B cell (primary cell): ENCODE results near the gene CIC. TPM values are rescaled to one million over a fixed set of nuclear protein-coding genes. Genes with fewer than 3 reads are reported as not detected.
A peak's percentile ranks its signal among the peaks of the same experiment; 100 is the strongest.
"Not testable (repeated sequence)": the region's sequence is repeated elsewhere in the genome, so short reads cannot be mapped to it uniquely, and the experiment has no call there.

Experiments
- ATAC-seq: fragments of 200-7000 bp; cut with Tn5 transposase; one replicate; pipeline ENCODE4 v1.10.0; 2021; ENCODE audit warnings: low read depth, mild to moderate bottlenecking, moderate number of reproducible peaks, moderate library complexity
- CTCF ChIA-PET: fragments of 350-600 bp; sonication (Branson Sonifier 250); formaldehyde crosslinking; loops from one replicate; lab custom pipeline; 2021; ENCODE audit warnings: antibody characterized with exemption, inconsistent platforms; lab: Charles Lee
- POLR2A ChIA-PET: fragments of 350-600 bp; sonication (Branson Sonifier 250); formaldehyde crosslinking; loops from one replicate; lab custom pipeline; 2021; ENCODE audit warnings: antibody characterized with exemption; lab: Charles Lee
- DNase-seq: peaks from one replicate; pipeline ENCODE4 v3.0.0; 2013
- H2AFZ ChIP-seq: 2 replicates; pipeline ENCODE4 v1.6.1; 2012; ENCODE audit warnings: mild to moderate bottlenecking, low read depth, low read length; ENCODE audit not compliant: insufficient read depth, poor library complexity, severe bottlenecking
- H3K27ac ChIP-seq, 2 donors: 1 replicate in 1 of 2; 2 replicates in 1 of 2; pipeline ENCODE4 v1.5.1; 2012 to 2013; ENCODE audit warnings: low read length in 2 of 2, mild to moderate bottlenecking in 2 of 2, moderate library complexity in 1 of 2
- H3K27me3 ChIP-seq, 4 experiments: fragments of 200-600 bp in 1 of 4; sonication (generic) in 1 of 4; replicated peaks in 1 of 4; 1 replicate in 2 of 4; 2 replicates in 2 of 4; pipeline versions ENCODE4 v1.6.1 to v1.7.0; 2013 to 2016; ENCODE audit warnings: low read length in 3 of 4, mild to moderate bottlenecking in 2 of 4, mixed read lengths in 1 of 4, moderate library complexity in 1 of 4; ENCODE audit not compliant: insufficient read depth in 4 of 4, control insufficient read depth in 3 of 4; ENCODE audit errors: control extremely low read depth in 1 of 4
- H3K36me3 ChIP-seq, 2 experiments: replicated peaks in 1 of 2; 1 replicate in 1 of 2; 2 replicates in 1 of 2; pipeline versions ENCODE4 v1.6.1 to v1.7.1; 2013; ENCODE audit warnings: low read length in 1 of 2; ENCODE audit not compliant: insufficient read depth in 2 of 2, control insufficient read depth in 1 of 2; ENCODE audit errors: control extremely low read depth in 1 of 2, extremely low read depth in 1 of 2
- H3K4me1 ChIP-seq, 2 donors: fragments of 200-600 bp in 1 of 2; sonication (generic) in 1 of 2; 1 replicate in 1 of 2; 2 replicates in 1 of 2; pipeline versions ENCODE4 v1.5.1 to v1.6.1; 2013 to 2017; ENCODE audit warnings: low read length in 2 of 2; ENCODE audit not compliant: control insufficient read depth in 2 of 2, insufficient read depth in 2 of 2
- H3K4me2 ChIP-seq: replicated peaks from 2 replicates; pipeline ENCODE3; 2012; ENCODE audit warnings: mild to moderate bottlenecking, low read depth, low read length; ENCODE audit not compliant: poor library complexity, severe bottlenecking
- H3K4me3 ChIP-seq, 5 experiments: fragments of 200-600 bp in 1 of 5; sonication (generic) in 1 of 5; 1 replicate in 3 of 5; 2 replicates in 2 of 5; pipeline versions ENCODE4 v1.5.1 to v1.7.0; 2011 to 2016; ENCODE audit warnings: low read length in 4 of 5, mild to moderate bottlenecking in 4 of 5, low read depth in 2 of 5, control low read depth in 1 of 5, moderate library complexity in 1 of 5; ENCODE audit not compliant: insufficient read depth in 1 of 5; ENCODE audit errors: control extremely low read depth in 1 of 5, extremely low read depth in 1 of 5
- H3K79me2 ChIP-seq: fragments of 200-600 bp; sonication (generic); one replicate; pipeline ENCODE4 v1.6.0; 2016; ENCODE audit warnings: low read length; ENCODE audit not compliant: control insufficient read depth, insufficient read depth
- H3K9ac ChIP-seq: fragments of 200-600 bp; sonication (generic); 2 replicates; pipeline ENCODE4 v1.6.1; 2017; ENCODE audit warnings: mild to moderate bottlenecking, low read length, moderate library complexity
- H3K9me3 ChIP-seq, 3 donors: one replicate each; pipeline versions ENCODE4 v1.6.1 to v1.7.1; 2013; ENCODE audit warnings: low read length in 2 of 3; ENCODE audit not compliant: control insufficient read depth in 2 of 3, insufficient read depth in 1 of 3; ENCODE audit errors: control extremely low read depth in 1 of 3
- H4K20me1 ChIP-seq: 2 replicates; pipeline ENCODE4 v1.6.0; 2012; ENCODE audit warnings: mild to moderate bottlenecking, low read length; ENCODE audit not compliant: insufficient read depth, control insufficient read depth, poor library complexity, severe bottlenecking
- H3K27ac Mint-ChIP-seq: one replicate; pipeline ENCODE4 v1.8.0; 2021; ENCODE audit warnings: mixed read lengths
- H3K27me3 Mint-ChIP-seq: one replicate; pipeline ENCODE4 v1.8.0; 2021; ENCODE audit warnings: mixed read lengths
- H3K4me1 Mint-ChIP-seq: one replicate; pipeline ENCODE4 v1.8.0; 2021; ENCODE audit warnings: mixed read lengths
- H3K4me3 Mint-ChIP-seq: one replicate; pipeline ENCODE4 v1.8.0; 2021; ENCODE audit warnings: mixed read lengths
- H3K9me3 Mint-ChIP-seq: one replicate; pipeline ENCODE4 v1.8.0; 2022; ENCODE audit warnings: mixed read lengths; ENCODE audit not compliant: insufficient read depth
- EZH2 ChIP-seq: IDR thresholded peaks from 2 replicates; pipeline ENCODE4 v1.6.1; 2012; ENCODE audit warnings: borderline replicate concordance, low read depth, mild to moderate bottlenecking, moderate library complexity, low read length; ENCODE audit not compliant: insufficient read depth, poor library complexity, severe bottlenecking
- WGBS: methylation state at CpG from one replicate; pipeline ENCODE4 v1.1.5; 2013; ENCODE audit warnings: missing lambda C conversion rate; ENCODE audit not compliant: insufficient coverage; 5-methylcytosine and 5-hydroxymethylcytosine counted together
- intact Hi-C: fragments of 100-400 bp; cut with micrococcal nuclease; formaldehyde crosslinking; loops from one replicate; pipeline ENCODE4 v1.10.0; 2022
- polyA plus RNA-seq: library from polyadenylated mRNA; depleted of rRNA; stranded (reverse); fragments of >200 nt; gene quantifications from 2 replicates; pipeline ENCODE4 v1.2.3, GENCODE V29; 2012
- total RNA-seq, 2 donors: library from RNA; stranded (reverse); fragments of 120-200 nt in 1 of 2; gene quantifications; 1 replicate in 1 of 2; 2 replicates in 1 of 2; pipeline versions ENCODE4 v1.2.3 to v1.2.4, GENCODE V29; 2013 to 2022
- TF ChIP-seq, protein P1 (sequence below): fragments of 200-600 bp; IDR thresholded peaks from one replicate; pipeline ENCODE4 v1.8.0; 2022; ENCODE audit warnings: antibody characterized with exemption, mild to moderate bottlenecking

The CIC gene
- total and polyA plus RNA-seq, 2 donors (not counting 1 experiment from before 2014, with no cell fraction given): 75.7 to 119 TPM

GRCh38 chr19:42261763-42262162 is 7.3 kb upstream of the CIC start:
- WGBS: no CpG with 5 or more reads among the region's 3 CpGs
- ATAC-seq (no peak), DNase-seq (no peak)
- ChIA-PET POLR2A (interaction anchor here (0.7 to 1.5 kb wide), 2 partner anchors 10 to 15 kb away, joined by 3 to 5 read pairs; no protein-coding TSS in a partner anchor), CTCF (no interaction called here)
- Histone ChIP-seq H3K4me3 (no peak overlapping the region), H4K20me1 (no peaks in the 10 kb centered on the region), H2AFZ (no peak overlapping the region), H3K27ac (no peak overlapping the region), H3K36me3 (no peaks in the 10 kb centered on the region), H3K27me3 (no peaks in the 10 kb centered on the region), H3K9ac (no peak overlapping the region), H3K4me2 (no peak overlapping the region), H3K9me3 (no peaks in the 10 kb centered on the region), H3K4me1 (no peaks in the 10 kb centered on the region), H3K79me2 (no peaks in the 10 kb centered on the region)
- Mint-ChIP-seq H3K4me1 (no peaks in the 10 kb centered on the region), H3K9me3 (no peaks in the 10 kb centered on the region), H3K27me3 (peaks cover 9% of the 10 kb centered on the region), H3K27ac (no peak overlapping the region), H3K4me3 (no peak overlapping the region)
- no peak for TF ChIP-seq EZH2
- TF ChIP-seq, protein P1, sequence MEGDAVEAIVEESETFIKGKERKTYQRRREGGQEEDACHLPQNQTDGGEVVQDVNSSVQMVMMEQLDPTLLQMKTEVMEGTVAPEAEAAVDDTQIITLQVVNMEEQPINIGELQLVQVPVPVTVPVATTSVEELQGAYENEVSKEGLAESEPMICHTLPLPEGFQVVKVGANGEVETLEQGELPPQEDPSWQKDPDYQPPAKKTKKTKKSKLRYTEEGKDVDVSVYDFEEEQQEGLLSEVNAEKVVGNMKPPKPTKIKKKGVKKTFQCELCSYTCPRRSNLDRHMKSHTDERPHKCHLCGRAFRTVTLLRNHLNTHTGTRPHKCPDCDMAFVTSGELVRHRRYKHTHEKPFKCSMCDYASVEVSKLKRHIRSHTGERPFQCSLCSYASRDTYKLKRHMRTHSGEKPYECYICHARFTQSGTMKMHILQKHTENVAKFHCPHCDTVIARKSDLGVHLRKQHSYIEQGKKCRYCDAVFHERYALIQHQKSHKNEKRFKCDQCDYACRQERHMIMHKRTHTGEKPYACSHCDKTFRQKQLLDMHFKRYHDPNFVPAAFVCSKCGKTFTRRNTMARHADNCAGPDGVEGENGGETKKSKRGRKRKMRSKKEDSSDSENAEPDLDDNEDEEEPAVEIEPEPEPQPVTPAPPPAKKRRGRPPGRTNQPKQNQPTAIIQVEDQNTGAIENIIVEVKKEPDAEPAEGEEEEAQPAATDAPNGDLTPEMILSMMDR: no peak
- intact Hi-C loops: no loop called here

DNA sequence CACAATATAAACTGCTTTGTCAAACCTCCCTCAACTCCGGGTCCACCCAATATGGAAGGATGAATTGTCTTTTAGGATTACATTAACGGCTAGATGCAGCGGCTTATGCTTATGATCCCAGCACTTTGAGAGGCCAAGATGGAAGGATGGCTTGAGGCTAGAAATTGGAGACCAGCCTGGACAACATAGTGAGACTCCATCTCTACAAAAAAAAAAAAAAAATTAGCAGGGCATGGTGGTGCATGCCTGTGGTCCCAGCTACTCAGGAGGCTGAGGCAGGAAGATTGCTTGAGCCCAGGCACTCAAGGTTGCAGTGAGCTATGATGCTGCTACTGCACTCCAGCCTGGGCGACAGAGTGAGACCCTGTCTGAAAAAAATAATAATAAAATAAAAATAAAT is 2.9 kb upstream of the CIC start:
- H3K4me3 ChIP-seq, H3K27me3 Mint-ChIP-seq, H3K27me3 ChIP-seq, POLR2A ChIA-PET, ATAC-seq, H3K4me2 ChIP-seq, H3K9me3 Mint-ChIP-seq, H3K9ac ChIP-seq, H3K27ac ChIP-seq, H3K9me3 ChIP-seq, intact Hi-C loops, H3K36me3 ChIP-seq, DNase-seq, H4K20me1 ChIP-seq, H2AFZ ChIP-seq, H3K27ac Mint-ChIP-seq: not testable (repeated sequence)
- peaks cover 16% of the 10 kb centered on the region for H3K4me1 Mint-ChIP-seq
- H3K4me3 Mint-ChIP-seq: peak overlapping the region; percentile 27
- H3K4me1 ChIP-seq: peaks cover 22 to 25% of the 10 kb centered on the region in 2 donors
- H3K79me2 ChIP-seq: peaks cover 17% of the 10 kb centered on the region
- WGBS: no CpG with 5 or more reads among the region's 4 CpGs
- CTCF ChIA-PET: interaction anchor here (1.2 kb wide), 1 partner anchor 10 kb away, joined by 4 read pairs; no protein-coding TSS in a partner anchor

- H3K4me1 Mint-ChIP-seq: peaks cover 22% of the 10 kb centered on the region
- not testable (repeated sequence) for H3K4me3 Mint-ChIP-seq
Observed at GRCh38 chr19:42266928-42267603, 2.0 kb upstream of the CIC start.

More at GRCh38 chr19:42266928-42267603, 2.0 kb upstream of the CIC start:
- H3K27me3 ChIP-seq, H3K27ac ChIP-seq, H3K27ac Mint-ChIP-seq, H4K20me1 ChIP-seq, H3K9me3 Mint-ChIP-seq, DNase-seq, H3K9me3 ChIP-seq, H3K36me3 ChIP-seq, H2AFZ ChIP-seq, intact Hi-C loops, H3K9ac ChIP-seq, H3K27me3 Mint-ChIP-seq, ATAC-seq, H3K4me3 ChIP-seq: not testable (repeated sequence)
- peaks cover 27% of the 10 kb centered on the region for H3K79me2 ChIP-seq
- peak overlapping the region; percentile 95 for H3K4me2 ChIP-seq
- WGBS: 92% methylated on average over 2 of the region's 25 CpGs
- H3K4me1 ChIP-seq: peaks cover 26 to 32% of the 10 kb centered on the region in 2 donors
- ChIA-PET CTCF (interaction anchor here (1.2 to 2.6 kb wide), 2 partner anchors 11 to 12 kb away, joined by 4 to 13 read pairs; no protein-coding TSS in a partner anchor), POLR2A (interaction anchor here (1.4 kb wide), 1 partner anchor 12 kb away, joined by 4 read pairs; no protein-coding TSS in a partner anchor)
